Smooth muscle cell (in vitro differentiated cells): ENCODE data around the gene PSG6. TPM values are rescaled to one million over a fixed set of nuclear protein-coding genes. Genes with fewer than 3 reads are reported as not detected.
"Not testable (repeated sequence)": the region's sequence is repeated elsewhere in the genome, so short reads cannot be mapped to it uniquely, and the experiment has no call there.

Source experiments
- DNase-seq: peaks from one replicate; lab custom pipeline; 2025; ENCODE audit not compliant: unreplicated experiment; lab: John Stamatoyannopoulos, UW
- H2AFZ ChIP-seq: fragments of 200-600 bp; sonication (generic); 2 replicates; pipeline ENCODE4 v1.6.0; 2016; ENCODE audit warnings: antibody characterized with exemption, low read depth, mild to moderate bottlenecking
- H3F3A ChIP-seq: fragments of 200-600 bp; sonication (generic); 2 replicates; pipeline ENCODE4 v1.6.0; 2017; ENCODE audit warnings: antibody characterized with exemption, low read depth
- H3K27ac ChIP-seq: fragments of 200-600 bp; sonication (generic); 2 replicates; pipeline ENCODE4 v1.5.1; 2016; ENCODE audit warnings: low read depth, mild to moderate bottlenecking
- H3K27me3 ChIP-seq: fragments of 200-600 bp; sonication (generic); 2 replicates; pipeline ENCODE4 v1.6.1; 2016; ENCODE audit warnings: low read depth, mild to moderate bottlenecking
- H3K36me3 ChIP-seq: fragments of 200-600 bp; sonication (generic); 2 replicates; pipeline ENCODE4 v1.5.1; 2016; ENCODE audit warnings: low read depth
- H3K4me1 ChIP-seq: fragments of 200-600 bp; sonication (generic); 2 replicates; pipeline ENCODE4 v1.5.1; 2016; ENCODE audit warnings: low read depth
- H3K4me2 ChIP-seq: fragments of 200-600 bp; sonication (generic); 2 replicates; pipeline ENCODE4 v1.6.0; 2016; ENCODE audit warnings: mild to moderate bottlenecking
- H3K4me3 ChIP-seq: fragments of 200-600 bp; sonication (generic); 2 replicates; pipeline ENCODE4 v1.5.1; 2016; ENCODE audit warnings: mild to moderate bottlenecking
- H3K79me2 ChIP-seq: fragments of 200-600 bp; sonication (generic); 2 replicates; pipeline ENCODE4 v1.6.0; 2016; ENCODE audit warnings: low read depth, mild to moderate bottlenecking
- H3K9ac ChIP-seq: fragments of 200-600 bp; sonication (generic); 2 replicates; pipeline ENCODE4 v1.6.0; 2016; ENCODE audit warnings: low read depth
- H3K9me3 ChIP-seq: fragments of 200-600 bp; sonication (generic); replicated peaks from 2 replicates; pipeline ENCODE4 v1.5.1; 2016; ENCODE audit warnings: low read depth
- H4K20me1 ChIP-seq: fragments of 200-600 bp; sonication (generic); 2 replicates; pipeline ENCODE4 v1.6.0; 2016; ENCODE audit warnings: low read depth
- WGBS: methylation state at CpG from one replicate; pipeline ENCODE4 v1.1.7; 2016; ENCODE audit warnings: low lambda C conversion rate; 5-methylcytosine and 5-hydroxymethylcytosine counted together
- polyA plus RNA-seq: library from polyadenylated mRNA; unstranded; fragments of >200 nt; fragmentation: Nextera tagmentation; extraction: Ambion mirVana; gene quantifications from 2 replicates; pipeline ENCODE4 v1.2.1, GENCODE V29; 2016
- total RNA-seq: library from RNA; depleted of rRNA; stranded (reverse); fragments of >200 nt; gene quantifications from 2 replicates; pipeline ENCODE4 v1.2.3, GENCODE V29; 2014
- TF ChIP-seq, protein P1 (sequence below): fragments of 200-600 bp; sonication (generic); IDR thresholded peaks from 2 replicates; pipeline ENCODE4 v1.5.1; 2017; ENCODE audit warnings: borderline replicate concordance, mild to moderate bottlenecking, antibody characterized with exemption; ENCODE audit not compliant: insufficient read depth, poor library complexity, severe bottlenecking

PSG6 gene
- total RNA-seq: not detected in 2 replicates
- not detected in 2 replicates for polyA plus RNA-seq

DNA sequence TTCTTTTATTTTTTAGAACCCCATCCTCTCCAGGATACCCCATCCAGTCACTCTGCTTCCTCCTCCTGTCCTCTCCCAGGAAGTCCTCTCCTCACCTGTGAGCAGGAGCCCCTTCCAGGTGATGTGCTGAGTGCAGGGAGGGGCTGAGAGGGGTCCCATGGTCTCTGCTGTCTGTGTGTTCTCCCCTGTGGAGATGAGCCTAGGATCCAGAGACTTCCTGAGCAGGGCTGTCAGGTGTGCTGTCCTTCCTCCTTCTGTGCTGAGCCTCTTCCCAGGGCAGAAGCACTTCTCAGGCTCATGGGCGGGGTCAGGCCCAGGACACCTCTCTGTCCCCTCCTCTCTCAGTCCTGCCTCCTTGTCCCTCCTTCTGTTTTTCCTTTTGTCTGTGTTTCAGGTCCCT lies at the start of gene PSG6:
TSS of gene PSG6 (minus strand) at position 261 of the 400 bp plus-strand sequence. CDS start at position 159, 102 bp downstream.
- not testable (repeated sequence) for DNase-seq, H3K27ac ChIP-seq, H4K20me1 ChIP-seq, H3K9ac ChIP-seq, H3K27me3 ChIP-seq, H3K4me3 ChIP-seq, H3K4me1 ChIP-seq, H3K4me2 ChIP-seq, H3K36me3 ChIP-seq, H3K9me3 ChIP-seq, H2AFZ ChIP-seq, H3K79me2 ChIP-seq, H3F3A ChIP-seq
- 13% methylated on average over 1 of the region's 1 CpG for WGBS

DNA sequence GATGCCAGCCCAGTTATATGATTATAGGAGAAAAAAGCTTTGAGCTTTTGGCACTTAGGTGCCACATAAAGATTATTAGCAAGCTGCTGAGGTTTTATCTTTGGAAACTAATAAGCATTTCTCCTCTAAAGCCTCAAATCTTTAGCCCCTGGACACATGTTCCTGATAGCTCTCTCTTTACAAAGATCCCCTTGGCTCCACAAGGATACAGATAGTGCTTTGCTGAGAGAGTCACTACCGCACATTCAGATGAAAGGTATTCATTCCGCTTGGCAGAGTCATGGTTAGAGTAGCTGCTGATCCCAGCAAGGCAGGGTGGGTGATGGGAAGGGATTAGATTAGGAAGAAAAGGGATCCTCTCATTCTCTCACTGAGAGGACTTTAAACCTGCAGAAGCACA lies 47.5 kb upstream of the PSG6 start:
- no peak overlapping the region for H3K4me2 ChIP-seq
- H2AFZ ChIP-seq: no peak overlapping the region
- no peaks in the 10 kb centered on the region for H3K79me2 ChIP-seq
- no peaks in the 10 kb centered on the region for H4K20me1 ChIP-seq
- H3K9me3 ChIP-seq: no peaks in the 10 kb centered on the region
- no peaks in the 10 kb centered on the region for H3K4me1 ChIP-seq
- DNase-seq: no peak
- no peak overlapping the region for H3K9ac ChIP-seq
- no peaks in the 10 kb centered on the region for H3K36me3 ChIP-seq
- TF ChIP-seq, protein P1, sequence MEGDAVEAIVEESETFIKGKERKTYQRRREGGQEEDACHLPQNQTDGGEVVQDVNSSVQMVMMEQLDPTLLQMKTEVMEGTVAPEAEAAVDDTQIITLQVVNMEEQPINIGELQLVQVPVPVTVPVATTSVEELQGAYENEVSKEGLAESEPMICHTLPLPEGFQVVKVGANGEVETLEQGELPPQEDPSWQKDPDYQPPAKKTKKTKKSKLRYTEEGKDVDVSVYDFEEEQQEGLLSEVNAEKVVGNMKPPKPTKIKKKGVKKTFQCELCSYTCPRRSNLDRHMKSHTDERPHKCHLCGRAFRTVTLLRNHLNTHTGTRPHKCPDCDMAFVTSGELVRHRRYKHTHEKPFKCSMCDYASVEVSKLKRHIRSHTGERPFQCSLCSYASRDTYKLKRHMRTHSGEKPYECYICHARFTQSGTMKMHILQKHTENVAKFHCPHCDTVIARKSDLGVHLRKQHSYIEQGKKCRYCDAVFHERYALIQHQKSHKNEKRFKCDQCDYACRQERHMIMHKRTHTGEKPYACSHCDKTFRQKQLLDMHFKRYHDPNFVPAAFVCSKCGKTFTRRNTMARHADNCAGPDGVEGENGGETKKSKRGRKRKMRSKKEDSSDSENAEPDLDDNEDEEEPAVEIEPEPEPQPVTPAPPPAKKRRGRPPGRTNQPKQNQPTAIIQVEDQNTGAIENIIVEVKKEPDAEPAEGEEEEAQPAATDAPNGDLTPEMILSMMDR: no peak
- H3K27ac ChIP-seq: no peak overlapping the region
- 86% methylated on average over 2 of the region's 2 CpGs for WGBS
- H3F3A ChIP-seq: no peaks in the 10 kb centered on the region
- H3K4me3 ChIP-seq: no peak overlapping the region
- no peaks in the 10 kb centered on the region for H3K27me3 ChIP-seq

DNA sequence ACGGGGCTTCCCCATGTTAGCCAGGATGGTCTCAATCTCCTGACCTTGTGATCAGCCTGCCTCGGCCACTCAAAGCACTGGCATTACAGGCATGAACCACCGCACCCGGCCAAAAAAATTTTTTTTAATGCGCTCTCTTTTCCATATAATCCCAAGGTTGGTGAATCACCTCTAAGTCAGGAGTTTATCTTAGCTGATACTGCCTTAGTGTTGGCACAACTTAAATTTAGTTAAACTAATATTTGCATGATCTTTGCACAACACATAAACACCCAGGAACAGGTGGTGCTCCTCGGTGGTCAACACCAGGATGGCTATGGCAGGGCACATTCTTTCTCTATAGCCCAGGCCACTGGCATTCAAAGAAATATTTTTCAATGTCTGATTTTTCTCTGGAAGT lies 43.4 kb upstream of the PSG6 start:
- H3K27ac ChIP-seq: no peak overlapping the region
- H3F3A ChIP-seq: no peaks in the 10 kb centered on the region
- H3K4me1 ChIP-seq: no peaks in the 10 kb centered on the region
- no peaks in the 10 kb centered on the region for H4K20me1 ChIP-seq
- DNase-seq: no peak
- H2AFZ ChIP-seq: no peak overlapping the region
- H3K9ac ChIP-seq: no peak overlapping the region
- WGBS: 80% methylated on average over 6 of the region's 6 CpGs
- no peak overlapping the region for H3K4me3 ChIP-seq
- H3K4me2 ChIP-seq: no peak overlapping the region
- TF ChIP-seq, protein P1: no peak
- H3K27me3 ChIP-seq: no peaks in the 10 kb centered on the region
- H3K36me3 ChIP-seq: no peaks in the 10 kb centered on the region
- no peaks in the 10 kb centered on the region for H3K79me2 ChIP-seq
- H3K9me3 ChIP-seq: no peaks in the 10 kb centered on the region

DNA sequence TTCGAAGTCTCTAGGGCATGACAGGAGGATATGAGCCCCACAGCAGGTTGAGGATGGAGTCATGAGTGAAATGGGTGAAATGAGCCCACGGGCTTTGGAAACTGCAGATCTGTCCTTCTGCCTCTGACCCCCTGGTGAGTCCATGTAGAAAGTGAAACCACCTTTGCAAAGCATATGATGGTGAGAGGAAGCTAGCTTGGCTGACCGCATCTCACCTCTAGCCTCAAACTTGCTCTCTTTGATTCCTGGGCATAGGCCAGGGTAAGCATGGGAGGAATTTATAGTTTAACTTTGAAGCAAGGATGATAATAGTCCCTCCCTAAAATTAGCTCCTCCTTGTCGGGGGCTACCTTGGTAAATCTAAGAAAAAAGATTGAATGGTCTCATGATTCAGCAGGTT lies 34.4 kb upstream of the PSG6 start:
- H3K27ac ChIP-seq, H3K4me1 ChIP-seq, H3K36me3 ChIP-seq, H3F3A ChIP-seq, H3K79me2 ChIP-seq, H3K4me2 ChIP-seq, H3K9me3 ChIP-seq, H3K9ac ChIP-seq, H3K4me3 ChIP-seq, H4K20me1 ChIP-seq, DNase-seq, H3K27me3 ChIP-seq, H2AFZ ChIP-seq: not testable (repeated sequence)
- WGBS: 66% methylated on average over 4 of the region's 4 CpGs

DNA sequence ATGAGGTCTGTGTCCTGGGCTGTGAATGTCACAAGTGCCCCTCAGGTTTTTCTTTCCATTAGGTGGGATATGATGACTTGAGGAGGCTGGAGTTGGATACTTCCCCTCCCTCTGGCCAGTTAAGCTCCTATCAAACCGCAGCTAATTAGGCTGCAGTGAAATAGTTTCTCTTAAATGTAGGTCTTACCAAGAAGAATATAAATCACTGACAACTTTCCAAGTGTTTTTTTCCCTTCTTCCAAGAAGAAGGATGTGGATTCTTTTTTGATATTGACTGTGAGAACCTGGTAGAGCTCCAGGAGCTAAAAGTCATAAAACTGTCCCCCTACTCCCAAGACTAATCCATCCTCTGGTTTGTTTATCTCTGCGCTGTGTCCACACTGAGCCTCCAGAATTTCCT lies 33.8 kb upstream of the PSG6 start:
- H3K27ac ChIP-seq, H3K4me1 ChIP-seq, H2AFZ ChIP-seq, H3F3A ChIP-seq, H3K9me3 ChIP-seq, DNase-seq, H3K9ac ChIP-seq, H3K27me3 ChIP-seq, H3K4me2 ChIP-seq, H3K36me3 ChIP-seq, H3K4me3 ChIP-seq, H4K20me1 ChIP-seq, H3K79me2 ChIP-seq: not testable (repeated sequence)
- WGBS: 68% methylated on average over 2 of the region's 2 CpGs
